ENCODE measurements around the gene DDX3X. TPM values are rescaled to one million over a fixed set of nuclear protein-coding genes. Genes with fewer than 3 reads are reported as not detected.
"Not testable (repeated sequence)": the region's sequence is repeated elsewhere in the genome, so short reads cannot be mapped to it uniquely, and the experiment has no call there.

DDX3X gene
- total RNA-seq (100 to 1,000 TPM; 795 to 944 TPM), total RNA-seq (995 to 2,909 reads per million in 2 donors)

GRCh38 chrX:41333744-41334362, at the start of gene DDX3X:
Gene DDX3X (plus strand): TSS chrX:41334162. CDS start chrX:41334253, 91 bp downstream.
- Mint-ChIP-seq H3K4me3 (peak within 1 kb of the TSS; percentile 97), H3K4me1 (peaks cover 27% of the 10 kb centered on the region), H3K27me3 (no peaks in the 10 kb centered on the region), H3K27ac (peak within 1 kb of the TSS; percentile 100), H3K36me3 (ENCODE audit: low read depth) (peaks cover 4% of the 10 kb centered on the region)
- no peaks in the 10 kb centered on the region for H3K9me3 ChIP-seq (ENCODE audit: control insufficient read depth, low read length, poor library complexity, severe bottlenecking)
- ATAC-seq (peak; percentile 63), DNase-seq (peak; percentile 63 to 75 (median 72))

GRCh38 chrX:41285928-41286327, 48.0 kb upstream of the DDX3X start:
- H3K36me3 Mint-ChIP-seq (ENCODE audit: low read depth); ATAC-seq; H3K27me3 Mint-ChIP-seq; H3K4me1 Mint-ChIP-seq; H3K27ac Mint-ChIP-seq; H3K4me3 Mint-ChIP-seq; H3K9me3 ChIP-seq (ENCODE audit: control insufficient read depth, low read length, poor library complexity, severe bottlenecking); DNase-seq: not testable (repeated sequence)

DNA sequence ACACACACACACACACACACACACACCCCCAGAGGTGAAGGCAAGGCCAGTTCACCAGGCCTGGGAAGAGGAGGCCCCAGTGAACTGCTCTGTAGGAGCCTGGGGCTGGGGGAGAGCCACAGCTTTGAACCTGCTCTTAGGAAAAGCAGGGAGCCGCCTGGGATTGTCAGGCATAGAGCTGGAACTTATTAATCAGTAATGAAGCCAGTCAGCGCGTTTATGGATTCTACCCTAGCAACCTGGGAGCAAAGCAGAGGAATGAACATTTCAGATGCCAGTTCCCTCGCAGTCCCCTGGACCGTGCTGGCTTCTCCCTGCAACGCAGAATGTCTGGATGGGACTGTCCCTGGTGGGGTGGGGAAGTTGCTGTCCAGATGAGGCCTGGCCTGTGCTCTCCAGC, 45.3 kb upstream of the DDX3X start:
- ATAC-seq (no peak), DNase-seq (no peak)
- Mint-ChIP-seq H3K27ac (no peak overlapping the region), H3K27me3 (no peaks in the 10 kb centered on the region), H3K36me3 (ENCODE audit: low read depth) (no peaks in the 10 kb centered on the region), H3K4me1 (no peaks in the 10 kb centered on the region), H3K4me3 (no peak overlapping the region)
- no peaks in the 10 kb centered on the region for H3K9me3 ChIP-seq (ENCODE audit: control insufficient read depth, low read length, poor library complexity, severe bottlenecking)

GRCh38 chrX:41289095-41289494, 44.9 kb upstream of the DDX3X start:
- no peak overlapping the region for H3K4me3 Mint-ChIP-seq
- ATAC-seq, result no peak

GRCh38 chrX:41291309-41291708, 42.7 kb upstream of the DDX3X start:
- Mint-ChIP-seq H3K4me3 (no peak overlapping the region), H3K27me3 (no peaks in the 10 kb centered on the region), H3K27ac (no peak overlapping the region), H3K36me3 (ENCODE audit: low read depth) (no peaks in the 10 kb centered on the region), H3K4me1 (no peaks in the 10 kb centered on the region)
- no peak for DNase-seq
- H3K9me3 ChIP-seq (ENCODE audit: control insufficient read depth, low read length, poor library complexity, severe bottlenecking), result no peaks in the 10 kb centered on the region
- ATAC-seq, result no peak

More at GRCh38 chrX:41289095-41289494, 44.9 kb upstream of the DDX3X start:
- H3K27ac Mint-ChIP-seq, result no peak overlapping the region
- no peaks in the 10 kb centered on the region for H3K27me3 Mint-ChIP-seq
- H3K4me1 Mint-ChIP-seq, result no peaks in the 10 kb centered on the region
- no peak for DNase-seq
- H3K36me3 Mint-ChIP-seq (ENCODE audit: low read depth), result no peaks in the 10 kb centered on the region
- no peaks in the 10 kb centered on the region for H3K9me3 ChIP-seq (ENCODE audit: control insufficient read depth, low read length, poor library complexity, severe bottlenecking)

DNA sequence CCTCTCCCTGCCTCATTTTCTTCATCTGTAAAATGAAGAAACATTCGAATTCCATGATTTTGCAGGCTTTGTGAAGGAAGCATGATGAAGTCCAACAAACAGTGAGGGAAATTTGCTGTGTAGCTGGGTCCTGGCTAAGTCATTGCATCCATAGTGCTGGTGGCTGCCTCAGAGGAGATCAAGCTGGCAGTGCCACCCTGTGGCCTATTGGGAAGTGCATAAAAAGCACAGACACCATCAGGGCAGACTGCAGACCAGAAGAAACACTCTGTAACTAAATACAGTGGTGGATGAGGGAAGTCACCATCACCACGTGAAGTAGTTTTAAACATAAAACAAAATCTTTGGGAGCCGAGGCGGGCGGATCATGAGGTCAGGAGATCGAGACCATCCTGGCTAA, 40.7 kb upstream of the DDX3X start:
- ATAC-seq (no peak), DNase-seq (no peak)
- Mint-ChIP-seq H3K27me3 (no peaks in the 10 kb centered on the region), H3K27ac (no peak overlapping the region), H3K4me1 (no peaks in the 10 kb centered on the region), H3K4me3 (no peak overlapping the region), H3K36me3 (ENCODE audit: low read depth) (no peaks in the 10 kb centered on the region)
- H3K9me3 ChIP-seq (ENCODE audit: control insufficient read depth, low read length, poor library complexity, severe bottlenecking), result no peaks in the 10 kb centered on the region

DNA sequence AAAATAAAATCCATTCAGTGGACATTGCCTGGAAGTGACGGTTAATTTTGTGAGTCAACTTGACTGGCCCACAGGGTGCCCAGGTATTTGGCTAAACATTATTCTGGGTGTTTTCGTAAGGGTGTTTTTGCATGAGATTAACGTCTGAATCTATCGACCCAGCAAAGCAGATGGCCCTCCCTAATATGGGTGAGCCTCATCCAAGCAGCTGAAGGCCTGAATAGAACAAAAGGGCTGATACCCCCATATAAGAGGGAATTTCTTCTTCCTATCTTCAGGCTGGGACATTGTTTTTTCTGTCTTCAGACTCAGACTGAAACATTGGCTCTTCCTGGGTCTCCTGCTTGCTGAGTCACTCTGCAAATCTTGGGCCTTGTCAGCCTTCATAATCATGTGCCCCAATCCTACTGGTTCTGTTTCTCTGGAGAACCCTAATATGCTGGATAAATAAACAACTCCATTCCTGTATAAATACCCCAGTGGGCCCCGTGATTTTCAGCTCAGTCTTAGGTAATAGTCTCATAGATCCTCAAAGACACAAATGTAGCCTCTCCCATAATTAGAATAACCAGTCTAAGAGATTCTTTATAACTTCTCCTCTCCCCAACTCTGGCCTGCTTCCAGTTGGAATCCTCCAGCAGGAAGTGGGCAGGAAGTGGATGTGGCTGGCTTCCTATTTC, 33.1 kb upstream of the DDX3X start:
- no peak for ATAC-seq
- no peaks in the 10 kb centered on the region for H3K36me3 Mint-ChIP-seq (ENCODE audit: low read depth)
- DNase-seq, result no peak
- no peaks in the 10 kb centered on the region for H3K27me3 Mint-ChIP-seq
- peak overlapping the region; percentile 43 for H3K27ac Mint-ChIP-seq
- H3K4me1 Mint-ChIP-seq, result peaks cover 2% of the 10 kb centered on the region
- no peaks in the 10 kb centered on the region for H3K9me3 ChIP-seq (ENCODE audit: control insufficient read depth, low read length, poor library complexity, severe bottlenecking)
- no peak overlapping the region for H3K4me3 Mint-ChIP-seq

GRCh38 chrX:41301438-41301824, 32.5 kb upstream of the DDX3X start:
- Mint-ChIP-seq H3K4me1 (peaks cover 2% of the 10 kb centered on the region), H3K27ac (peak overlapping the region; percentile 43), H3K36me3 (ENCODE audit: low read depth) (no peaks in the 10 kb centered on the region), H3K4me3 (no peak overlapping the region), H3K27me3 (no peaks in the 10 kb centered on the region)
- DNase-seq (no peak), ATAC-seq (no peak)
- H3K9me3 ChIP-seq (ENCODE audit: control insufficient read depth, low read length, poor library complexity, severe bottlenecking), result no peaks in the 10 kb centered on the region

DNA sequence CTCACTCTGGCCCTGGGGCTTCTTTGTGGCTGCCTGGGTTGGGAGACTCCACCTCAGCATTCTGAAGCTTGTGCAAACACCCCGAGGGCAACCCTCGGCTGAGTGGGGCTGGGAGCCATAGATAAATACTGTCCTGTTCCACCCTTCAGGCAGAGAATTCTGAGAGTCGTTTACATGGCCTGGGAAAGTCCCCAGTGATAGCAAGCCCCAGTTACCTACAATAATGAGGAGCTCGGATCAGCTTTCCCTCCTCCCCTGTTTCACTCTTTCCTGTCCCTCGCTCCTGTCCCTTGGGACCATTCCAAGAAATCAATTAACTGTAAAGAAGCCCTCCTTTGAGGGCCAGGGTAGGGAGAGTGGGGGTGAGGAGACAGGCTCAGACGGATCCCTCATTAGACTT, 31.6 kb upstream of the DDX3X start:
- no peak overlapping the region for H3K27ac Mint-ChIP-seq
- H3K4me3 Mint-ChIP-seq, result no peak overlapping the region
- H3K9me3 ChIP-seq (ENCODE audit: control insufficient read depth, low read length, poor library complexity, severe bottlenecking), result no peaks in the 10 kb centered on the region
- H3K27me3 Mint-ChIP-seq, result no peaks in the 10 kb centered on the region
- DNase-seq (no peak), ATAC-seq (no peak)
- no peaks in the 10 kb centered on the region for H3K36me3 Mint-ChIP-seq (ENCODE audit: low read depth)
- peaks cover 2% of the 10 kb centered on the region for H3K4me1 Mint-ChIP-seq

GRCh38 chrX:41303013-41303412, 30.9 kb upstream of the DDX3X start:
- ATAC-seq (no peak), DNase-seq (no peak)
- Mint-ChIP-seq H3K4me3 (no peak overlapping the region), H3K4me1 (peaks cover 2% of the 10 kb centered on the region), H3K27ac (no peak overlapping the region), H3K36me3 (ENCODE audit: low read depth) (no peaks in the 10 kb centered on the region), H3K27me3 (no peaks in the 10 kb centered on the region)
- no peaks in the 10 kb centered on the region for H3K9me3 ChIP-seq (ENCODE audit: control insufficient read depth, low read length, poor library complexity, severe bottlenecking)

GRCh38 chrX:41304178-41304577, 29.8 kb upstream of the DDX3X start:
- Mint-ChIP-seq H3K27me3 (no peaks in the 10 kb centered on the region), H3K27ac (peak overlapping the region; percentile 45), H3K4me1 (peaks cover 2% of the 10 kb centered on the region), H3K36me3 (ENCODE audit: low read depth) (no peaks in the 10 kb centered on the region), H3K4me3 (no peak overlapping the region)
- no peaks in the 10 kb centered on the region for H3K9me3 ChIP-seq (ENCODE audit: control insufficient read depth, low read length, poor library complexity, severe bottlenecking)
- no peak for DNase-seq
- no peak for ATAC-seq

GRCh38 chrX:41308884-41309647, 24.9 kb upstream of the DDX3X start:
- no peaks in the 10 kb centered on the region for H3K36me3 Mint-ChIP-seq (ENCODE audit: low read depth)
- ATAC-seq, result no peak
- H3K27ac Mint-ChIP-seq, result no peak overlapping the region
- no peak for DNase-seq
- H3K4me1 Mint-ChIP-seq, result no peaks in the 10 kb centered on the region
- H3K27me3 Mint-ChIP-seq, result no peaks in the 10 kb centered on the region
- H3K4me3 Mint-ChIP-seq, result no peak overlapping the region
- H3K9me3 ChIP-seq (ENCODE audit: control insufficient read depth, low read length, poor library complexity, severe bottlenecking), result no peaks in the 10 kb centered on the region

GRCh38 chrX:41312786-41313185, 21.2 kb upstream of the DDX3X start:
- DNase-seq (no peak), ATAC-seq (no peak)
- Mint-ChIP-seq H3K27ac (no peak overlapping the region), H3K4me3 (no peak overlapping the region), H3K36me3 (ENCODE audit: low read depth) (no peaks in the 10 kb centered on the region), H3K27me3 (no peaks in the 10 kb centered on the region), H3K4me1 (no peaks in the 10 kb centered on the region)
- H3K9me3 ChIP-seq (ENCODE audit: control insufficient read depth, low read length, poor library complexity, severe bottlenecking), result no peaks in the 10 kb centered on the region
